H1 (cell line): ENCODE data around the gene WDFY3. TPM values are rescaled to one million over a fixed set of nuclear protein-coding genes. Genes with fewer than 3 reads are reported as not detected.

Experiments
- FOSL1 ChIP-seq: IDR thresholded peaks from 2 replicates; pipeline ENCODE4 v1.6.1; 2011; ENCODE audit warnings: mild to moderate bottlenecking, low read depth, low read length, moderate library complexity; ENCODE audit not compliant: insufficient read depth
- NRF1 ChIP-seq: IDR thresholded peaks from 2 replicates; pipeline ENCODE4 v1.6.1; 2011; ENCODE audit warnings: mild to moderate bottlenecking, low read depth, low read length, improper control_type of control experiment
- SAP30 ChIP-seq: fragments of 300-600 bp; sonication (generic); IDR thresholded peaks from 2 replicates; pipeline ENCODE4 v1.7.1; 2012; ENCODE audit warnings: low read length, moderate library complexity, mild to moderate bottlenecking, inconsistent platforms; ENCODE audit not compliant: insufficient read depth, insufficient replicate concordance
- SIN3A ChIP-seq, 2 experiments: IDR thresholded peaks in 1 of 2; conservative IDR thresholded peaks in 1 of 2; 2 replicates each; pipeline ENCODE4 v1.6.1; 2011 to 2012; ENCODE audit warnings: low read length in 2 of 2, improper control_type of control experiment in 1 of 2, low read depth in 1 of 2, mild to moderate bottlenecking in 1 of 2
- ZNF274 ChIP-seq: IDR thresholded peaks from 2 replicates; pipeline ENCODE4 v1.7.0; 2012; ENCODE audit warnings: low read length, borderline replicate concordance; ENCODE audit errors: extremely low read depth
- polyA plus RNA-seq, 7 experiments: library from polyadenylated mRNA; depleted of rRNA in 3 of 7; stranded (reverse) in 5 of 7; unstranded in 2 of 7; fragments of >200 nt in 5 of 7; fragments of 200-250 nt in 2 of 7; gene quantifications; 1 replicate in 5 of 7; 2 replicates in 1 of 7; 4 replicates in 1 of 7; pipeline versions ENCODE4 v1.2.1 to v1.2.3, GENCODE V29; 2011 to 2013; ENCODE audit warnings: missing spikeins in 2 of 7, mixed read lengths in 2 of 7
- total RNA-seq: library from RNA; stranded (reverse); fragmentation: NEBNext Ultra II Directional; extraction: Animal tissue kit (Norgen Biotek cat#: 25700); gene quantifications from 2 replicates; pipeline ENCODE4 v1.2.1, GENCODE V29; 2021

WDFY3 gene
- total and polyA plus RNA-seq, 2 of the 8 experiments (the other 6 are each of a cell fraction or from before 2014, with no cell fraction given), result 25.6 to 62.4 TPM

DNA sequence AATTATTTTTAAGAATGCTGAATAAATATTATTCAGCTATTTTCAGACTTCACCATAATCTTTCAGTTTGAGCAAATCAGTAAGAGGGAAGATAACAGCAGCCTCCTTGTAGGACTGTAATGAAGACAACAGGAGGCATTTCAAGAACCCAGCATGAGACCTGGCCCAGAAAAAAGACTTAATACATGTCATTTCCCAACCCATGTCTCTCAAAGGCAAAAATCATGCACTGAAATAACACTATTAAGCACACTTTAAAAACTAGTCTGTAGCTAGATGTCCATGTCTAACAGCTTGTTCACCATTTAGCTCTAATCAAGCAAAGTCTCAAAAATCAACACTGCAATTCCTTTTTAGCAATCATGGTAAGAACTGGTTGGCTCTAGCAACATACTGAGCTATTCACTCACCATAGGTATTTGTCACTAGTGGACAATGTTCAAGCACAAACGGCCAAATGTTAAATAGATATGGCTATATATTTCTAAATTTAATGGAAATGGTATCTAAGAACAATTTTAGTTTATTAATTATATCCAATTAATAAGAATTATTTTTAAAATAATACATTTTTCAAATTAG is 109.9 kb downstream of the WDFY3 start (continued):
- TF ChIP-seq SAP30 (no peak), ZNF274 (no peak), FOSL1 (no peak), SIN3A (conservative IDR thresholded peaks at IDR 0.05 in 1 of 2, IDR thresholded peaks at IDR 0.05 in 1 of 2; ENCODE audit: low read depth in 1 of 2, low read length in 2 of 2) (no peak), NRF1 (no peak)
